IPS-18a (cell line): ENCODE measurements around the gene BZW1.
A peak's percentile ranks its signal among the peaks of the same experiment; 100 is the strongest.

Source experiments
- H3K27ac ChIP-seq: one replicate; pipeline ENCODE4 v1.5.1; 2013; ENCODE audit warnings: low read length
- H3K27me3 ChIP-seq: one replicate; pipeline ENCODE4 v1.6.1; 2013; ENCODE audit warnings: mild to moderate bottlenecking, low read length; ENCODE audit not compliant: control insufficient read depth, insufficient read depth
- H3K36me3 ChIP-seq: one replicate; pipeline ENCODE4 v1.6.1; 2013; ENCODE audit warnings: low read depth, low read length; ENCODE audit not compliant: control insufficient read depth
- H3K4me1 ChIP-seq: one replicate; pipeline ENCODE4 v1.6.1; 2013; ENCODE audit warnings: low read depth, low read length; ENCODE audit not compliant: control insufficient read depth
- H3K4me3 ChIP-seq: one replicate; pipeline ENCODE4 v1.5.1; 2013; ENCODE audit warnings: low read length
- H3K9ac ChIP-seq: one replicate; pipeline ENCODE4 v1.6.1; 2013; ENCODE audit warnings: mild to moderate bottlenecking, low read length, moderate library complexity
- H3K9me3 ChIP-seq: one replicate; pipeline ENCODE4 v1.6.1; 2013; ENCODE audit warnings: low read depth, low read length; ENCODE audit not compliant: control insufficient read depth

The BZW1 gene

DNA sequence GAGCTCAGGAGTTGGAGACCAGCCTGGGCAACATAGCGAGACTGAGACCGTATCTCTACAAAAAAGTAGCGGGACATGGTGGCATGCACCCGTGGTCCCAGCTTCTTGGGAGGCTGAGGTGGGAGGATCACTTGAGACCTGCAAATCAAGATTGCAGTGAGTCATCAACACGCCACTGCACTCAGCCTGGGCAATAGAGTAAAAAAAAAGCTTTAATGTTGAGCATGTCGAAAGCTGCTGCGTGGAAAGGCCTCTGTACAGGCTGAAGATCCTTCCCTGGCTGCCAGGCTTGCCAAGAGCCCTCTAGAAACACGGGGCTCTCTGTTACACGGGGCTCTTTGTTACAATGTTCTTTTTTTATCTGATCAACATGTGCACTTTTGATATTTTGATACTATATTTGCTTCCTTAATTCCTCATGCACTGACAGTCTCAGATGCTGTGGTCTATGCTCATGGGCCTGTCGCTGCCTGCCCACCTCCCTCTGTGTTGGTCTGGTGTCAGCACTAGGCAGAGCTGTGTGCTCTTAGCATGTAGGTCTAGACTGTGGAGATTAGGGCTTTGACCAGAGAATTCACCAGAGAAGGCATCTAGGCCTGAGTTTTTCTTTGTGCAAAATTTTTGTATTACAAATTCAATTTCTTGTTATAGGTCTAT, 34.1 kb downstream of the BZW1 start:
- H3K4me3 ChIP-seq: no peak overlapping the region
- no peak overlapping the region for H3K27ac ChIP-seq
- no peaks in the 10 kb centered on the region for H3K36me3 ChIP-seq
- no peaks in the 10 kb centered on the region for H3K4me1 ChIP-seq
- H3K9me3 ChIP-seq: no peaks in the 10 kb centered on the region
- no peak overlapping the region for H3K9ac ChIP-seq
- H3K27me3 ChIP-seq: no peaks in the 10 kb centered on the region

DNA sequence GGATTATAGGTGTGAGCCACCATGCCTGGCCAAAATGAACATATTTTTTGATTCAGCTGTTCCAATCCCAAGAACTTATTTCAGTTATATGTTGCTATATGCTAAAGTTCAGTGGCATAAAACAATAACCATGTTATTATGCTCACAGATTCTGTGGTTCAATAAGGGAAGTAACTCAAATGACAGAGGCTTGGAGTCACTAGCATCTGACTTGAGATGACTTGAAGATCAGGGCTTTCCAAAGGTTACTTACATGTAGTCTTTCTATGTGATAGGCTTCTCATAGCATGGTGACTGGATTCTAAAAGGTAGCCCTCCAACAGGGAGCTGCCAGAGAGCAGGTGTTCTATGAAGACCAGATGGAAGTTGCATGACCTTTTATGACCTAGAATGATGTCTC, 35.6 kb downstream of the BZW1 start:
- H3K9me3 ChIP-seq: no peaks in the 10 kb centered on the region
- no peak overlapping the region for H3K27ac ChIP-seq
- H3K36me3 ChIP-seq: peaks cover 13% of the 10 kb centered on the region
- no peak overlapping the region for H3K9ac ChIP-seq
- H3K27me3 ChIP-seq: no peaks in the 10 kb centered on the region
- no peak overlapping the region for H3K4me3 ChIP-seq
- no peaks in the 10 kb centered on the region for H3K4me1 ChIP-seq

DNA sequence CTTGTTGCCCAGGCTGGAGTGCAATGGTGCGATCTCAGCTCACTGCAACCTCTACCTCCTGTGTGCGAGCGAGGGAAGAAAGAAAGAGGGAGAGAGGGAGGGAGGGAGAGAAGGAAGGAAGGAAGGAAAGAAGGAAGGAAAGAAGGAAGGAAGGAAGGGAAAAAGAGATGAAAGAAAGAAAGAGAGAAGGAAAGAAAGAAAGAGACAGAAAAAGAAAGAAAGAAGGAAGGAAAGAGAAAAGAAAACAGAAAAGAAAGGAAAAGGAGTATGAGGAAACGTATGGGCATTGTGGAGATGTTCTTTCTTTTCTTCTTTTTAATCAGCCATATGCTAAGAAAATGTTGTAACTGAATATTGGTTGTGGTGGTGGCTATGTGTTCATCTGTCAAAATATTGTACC, 36.2 kb downstream of the BZW1 start:
- Histone ChIP-seq H3K4me1 (no peaks in the 10 kb centered on the region), H3K27me3 (no peaks in the 10 kb centered on the region), H3K9me3 (no peaks in the 10 kb centered on the region), H3K4me3 (no peak overlapping the region), H3K36me3 (peaks cover 19% of the 10 kb centered on the region), H3K27ac (no peak overlapping the region), H3K9ac (no peak overlapping the region)

GRCh38 chr2:200850512-200851256, 39.0 kb downstream of the BZW1 start:
- no peak overlapping the region for H3K9ac ChIP-seq
- no peak overlapping the region for H3K27ac ChIP-seq
- no peaks in the 10 kb centered on the region for H3K27me3 ChIP-seq
- H3K4me3 ChIP-seq: no peak overlapping the region
- peaks cover 47% of the 10 kb centered on the region for H3K36me3 ChIP-seq
- no peaks in the 10 kb centered on the region for H3K9me3 ChIP-seq
- no peaks in the 10 kb centered on the region for H3K4me1 ChIP-seq

DNA sequence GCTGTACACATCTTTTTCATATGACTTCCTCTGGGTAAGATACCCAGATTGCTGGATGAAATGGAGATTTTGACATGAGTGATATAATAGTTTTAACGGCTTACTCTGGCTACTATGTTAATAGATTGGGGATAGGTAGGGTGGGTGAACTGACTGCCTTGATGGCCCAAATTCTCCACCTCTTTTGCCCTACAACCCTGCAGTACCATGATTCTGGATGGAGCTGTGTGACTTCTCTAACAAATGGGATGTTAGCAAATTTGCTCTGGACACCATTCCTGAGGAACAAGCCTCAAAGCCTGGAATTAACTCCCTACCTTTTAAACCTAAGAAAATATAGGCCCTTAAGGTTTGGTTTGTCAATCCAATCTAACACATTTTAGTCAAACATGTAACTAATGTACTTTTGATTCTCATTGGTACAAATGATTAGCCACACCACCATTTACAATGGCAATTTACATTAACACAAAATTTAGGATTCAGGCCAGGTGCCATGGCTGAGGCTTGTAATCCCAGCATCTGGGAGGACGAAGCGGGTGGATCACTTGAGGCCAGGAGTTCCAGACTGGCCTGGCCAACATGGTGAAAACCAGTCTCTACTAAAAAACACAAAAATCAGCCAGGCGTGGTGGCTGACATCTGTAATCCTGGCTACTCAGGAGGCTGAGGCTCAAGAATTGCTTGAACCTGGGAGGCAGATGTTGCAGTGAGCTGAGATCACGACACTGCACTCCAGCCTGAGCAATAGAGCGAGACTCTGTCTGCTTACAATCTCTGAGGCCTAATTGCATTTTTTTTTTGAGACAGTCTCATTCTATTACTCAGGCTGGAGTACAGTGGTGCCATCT, 39.9 kb downstream of the BZW1 start:
- no peak overlapping the region for H3K4me3 ChIP-seq
- H3K9ac ChIP-seq: no peak overlapping the region
- no peaks in the 10 kb centered on the region for H3K4me1 ChIP-seq
- H3K27ac ChIP-seq: no peak overlapping the region
- no peaks in the 10 kb centered on the region for H3K9me3 ChIP-seq
- H3K27me3 ChIP-seq: no peaks in the 10 kb centered on the region
- H3K36me3 ChIP-seq: peaks cover 55% of the 10 kb centered on the region

DNA sequence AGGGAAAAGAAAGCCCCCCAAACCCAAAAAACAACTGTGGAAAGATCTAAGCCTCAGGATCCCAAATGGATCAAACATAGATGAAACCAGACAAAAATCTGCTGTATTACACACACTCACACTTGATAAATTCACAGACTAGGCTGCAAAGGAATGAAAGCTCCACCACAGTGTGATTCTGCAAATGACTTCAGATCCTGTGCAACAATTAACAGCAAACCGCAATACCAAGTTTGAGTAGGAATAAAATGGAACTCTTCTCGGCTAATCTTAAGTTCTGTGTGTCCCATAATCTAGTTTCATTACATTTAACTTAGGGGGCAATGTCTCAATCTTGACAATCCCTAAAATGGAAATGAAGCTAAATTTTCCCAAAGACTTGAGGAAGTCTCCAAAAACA, 40.9 kb downstream of the BZW1 start:
- Histone ChIP-seq H3K9ac (no peak overlapping the region), H3K36me3 (peaks cover 65% of the 10 kb centered on the region), H3K4me1 (no peaks in the 10 kb centered on the region), H3K27ac (no peak overlapping the region), H3K9me3 (no peaks in the 10 kb centered on the region), H3K4me3 (no peak overlapping the region), H3K27me3 (no peaks in the 10 kb centered on the region)

DNA sequence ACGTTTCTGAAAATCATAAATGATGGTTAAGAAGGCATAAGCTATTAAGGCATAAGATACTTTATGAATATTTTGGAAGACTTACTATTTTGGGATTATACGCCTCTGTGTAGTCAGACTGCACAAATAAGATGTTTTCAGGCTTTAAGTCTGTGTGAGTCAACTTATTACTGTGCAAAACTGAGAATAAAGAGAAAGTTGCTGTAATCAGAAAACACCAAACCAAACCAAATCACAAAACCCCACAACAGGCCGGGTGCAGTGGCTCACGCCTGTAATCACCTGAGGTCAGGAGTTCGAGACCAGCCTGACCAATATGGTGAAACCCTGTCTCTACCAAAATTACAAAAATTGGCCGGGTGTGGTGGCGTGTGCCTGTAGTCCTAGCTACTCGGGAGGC, 45.1 kb downstream of the BZW1 start:
- H3K27me3 ChIP-seq: no peaks in the 10 kb centered on the region
- H3K9me3 ChIP-seq: no peaks in the 10 kb centered on the region
- no peak overlapping the region for H3K27ac ChIP-seq
- H3K4me1 ChIP-seq: peaks cover 7% of the 10 kb centered on the region
- H3K36me3 ChIP-seq: peaks cover 96% of the 10 kb centered on the region
- no peak overlapping the region for H3K4me3 ChIP-seq
- no peak overlapping the region for H3K9ac ChIP-seq

DNA sequence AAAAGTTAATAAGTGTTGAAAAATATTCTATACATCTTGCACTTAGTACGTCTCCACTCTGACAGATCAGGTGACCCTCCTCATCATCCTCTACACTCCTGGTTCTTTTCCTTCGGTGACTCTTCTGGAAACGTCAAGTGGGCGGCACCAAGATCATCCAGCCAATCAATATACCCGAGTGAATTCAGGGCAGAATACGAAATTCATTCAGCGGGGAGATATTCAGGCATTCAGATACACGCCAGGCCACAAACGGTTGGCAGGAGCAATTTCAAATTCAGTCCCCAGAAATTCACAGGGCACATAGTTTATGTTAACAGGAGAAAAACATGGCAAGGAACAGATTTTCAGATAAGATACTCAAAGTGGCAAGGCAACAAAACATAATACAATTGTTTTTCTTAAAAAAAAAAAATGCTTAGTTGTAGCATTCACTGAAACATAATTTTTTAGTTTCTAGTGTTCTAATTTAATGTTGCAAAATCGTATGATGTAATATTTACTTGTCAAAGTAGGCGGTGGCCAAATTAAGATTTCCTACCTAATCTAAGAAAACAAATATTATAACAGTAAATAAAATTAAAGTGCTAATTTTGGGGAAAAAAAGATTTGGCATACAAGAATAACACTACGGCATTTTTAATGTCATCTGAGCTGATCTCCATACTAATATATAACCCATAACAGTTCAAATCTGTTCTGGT, 48.5 kb downstream of the BZW1 start:
- H3K9ac ChIP-seq: no peak overlapping the region
- H3K36me3 ChIP-seq: peaks cover 61% of the 10 kb centered on the region
- H3K4me3 ChIP-seq: no peak overlapping the region
- peaks cover 8% of the 10 kb centered on the region for H3K4me1 ChIP-seq
- no peaks in the 10 kb centered on the region for H3K27me3 ChIP-seq
- no peaks in the 10 kb centered on the region for H3K9me3 ChIP-seq
- no peak overlapping the region for H3K27ac ChIP-seq

- peak overlapping the region; percentile 97 for H3K9ac ChIP-seq
- H3K4me3 ChIP-seq: peak overlapping the region; percentile 97
- H3K27ac ChIP-seq: peak overlapping the region; percentile 59
- H3K27me3 ChIP-seq: no peaks in the 10 kb centered on the region
- peaks cover 48% of the 10 kb centered on the region for H3K36me3 ChIP-seq
- H3K4me1 ChIP-seq: peaks cover 8% of the 10 kb centered on the region
- no peaks in the 10 kb centered on the region for H3K9me3 ChIP-seq
These were observed 50.0 kb downstream of the BZW1 start for GRCh38 chr2:200861617-200862155.

- Histone ChIP-seq H3K9me3 (no peaks in the 10 kb centered on the region), H3K4me1 (peaks cover 8% of the 10 kb centered on the region), H3K36me3 (peaks cover 40% of the 10 kb centered on the region), H3K9ac (peak overlapping the region; percentile 97), H3K27ac (peak overlapping the region; percentile 29), H3K27me3 (no peaks in the 10 kb centered on the region), H3K4me3 (peak overlapping the region; percentile 97)
These were observed 50.9 kb downstream of the BZW1 start for GRCh38 chr2:200862532-200863000.

DNA sequence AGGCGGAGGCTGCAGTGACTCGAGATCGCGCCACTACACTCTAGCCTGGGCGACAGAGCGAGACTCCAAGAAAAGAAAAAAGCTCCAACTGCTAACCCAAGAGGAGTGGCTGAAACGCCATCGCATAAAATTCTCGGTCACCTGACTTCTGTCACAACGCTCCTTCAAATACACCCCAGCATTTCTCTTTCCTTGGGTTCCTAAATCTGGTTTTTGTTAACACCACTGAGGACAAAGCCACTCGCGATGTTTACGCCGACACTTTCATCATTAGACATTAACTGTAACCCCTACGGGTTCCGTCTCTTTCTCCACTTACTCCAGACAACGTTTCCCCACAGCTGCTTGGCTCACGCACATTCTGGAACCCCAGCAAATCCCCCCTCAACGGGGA, 52.1 kb downstream of the BZW1 start:
- H3K4me3 ChIP-seq: peak overlapping the region; percentile 97
- peaks cover 28% of the 10 kb centered on the region for H3K36me3 ChIP-seq
- H3K9ac ChIP-seq: peak overlapping the region; percentile 97
- H3K4me1 ChIP-seq: peaks cover 8% of the 10 kb centered on the region
- no peaks in the 10 kb centered on the region for H3K27me3 ChIP-seq
- H3K9me3 ChIP-seq: no peaks in the 10 kb centered on the region
- peak overlapping the region; percentile 65 for H3K27ac ChIP-seq
